Stimulated activated naive CD8-positive, alpha-beta T cell treated with anti-CD3 and anti-CD28 coated beads, Interleukin-15, Interleukin-2, amounts not matched to agents 100 ng/mL and 50 ng/mL, for 24 hours (primary cell): Measurements from ENCODE around the gene LPAR2.
A peak's percentile ranks its signal among the peaks of the same experiment; 100 is the strongest.

Source experiments
- H3K27ac Mint-ChIP-seq: one replicate; pipeline ENCODE4 v1.8.0; 2021; ENCODE audit warnings: mild to moderate bottlenecking, mixed read lengths
- H3K27me3 Mint-ChIP-seq: one replicate; pipeline ENCODE4 v1.8.0; 2021; ENCODE audit warnings: mixed read lengths
- H3K36me3 Mint-ChIP-seq: one replicate; pipeline ENCODE4 v1.8.0; 2021; ENCODE audit warnings: low read depth, mixed read lengths
- H3K4me1 Mint-ChIP-seq: one replicate; pipeline ENCODE4 v1.8.0; 2021; ENCODE audit warnings: low read depth, mixed read lengths
- H3K4me3 Mint-ChIP-seq: one replicate; pipeline ENCODE4 v1.8.0; 2021; ENCODE audit warnings: mild to moderate bottlenecking, mixed read lengths
- H3K9me3 Mint-ChIP-seq: one replicate; pipeline ENCODE4 v1.8.0; 2021; ENCODE audit warnings: mixed read lengths

Gene LPAR2

DNA sequence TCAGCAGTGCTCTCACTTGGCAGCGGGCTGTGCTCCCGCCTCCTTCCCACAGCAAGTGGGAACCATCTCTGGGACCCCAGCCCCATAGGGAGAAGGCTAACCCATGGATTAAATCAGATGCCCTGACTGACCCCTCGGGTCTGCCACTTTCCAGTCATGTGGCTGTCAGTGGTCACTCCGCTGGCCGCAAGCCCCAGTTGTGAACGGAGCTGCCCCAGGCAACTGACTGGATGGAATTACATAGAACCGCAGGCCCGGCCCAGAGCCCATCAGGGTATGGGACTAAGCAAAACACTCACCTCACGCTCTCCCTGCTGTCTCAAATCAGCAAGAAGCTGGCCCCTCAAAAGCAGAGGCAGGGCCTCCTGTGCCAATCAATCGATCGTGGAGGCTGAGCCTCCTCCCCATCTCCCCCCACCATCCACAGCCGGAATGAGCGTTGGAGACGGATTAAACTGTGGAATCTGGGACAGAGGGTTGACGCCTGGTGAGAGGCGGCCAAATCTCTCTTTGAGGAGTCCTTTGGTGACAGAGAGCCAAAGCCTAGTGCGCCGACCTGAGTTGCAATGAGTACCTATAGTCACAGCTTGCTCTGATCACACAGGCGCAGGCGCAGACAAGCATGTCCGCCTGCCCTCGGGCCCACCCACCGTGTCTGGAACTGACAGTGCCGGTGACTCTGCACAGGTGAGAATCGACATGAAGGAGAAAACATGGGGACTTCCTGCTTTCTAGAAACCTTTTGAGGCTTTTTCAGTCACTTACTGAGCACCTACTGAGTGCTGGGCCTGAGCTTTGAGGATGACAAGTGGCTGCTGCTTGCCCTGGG lies 48.3 kb downstream of the LPAR2 start:
- Mint-ChIP-seq H3K9me3 (no peaks in the 10 kb centered on the region), H3K4me1 (no peaks in the 10 kb centered on the region), H3K27me3 (no peaks in the 10 kb centered on the region), H3K36me3 (no peaks in the 10 kb centered on the region), H3K27ac (no peak overlapping the region), H3K4me3 (no peak overlapping the region)

DNA sequence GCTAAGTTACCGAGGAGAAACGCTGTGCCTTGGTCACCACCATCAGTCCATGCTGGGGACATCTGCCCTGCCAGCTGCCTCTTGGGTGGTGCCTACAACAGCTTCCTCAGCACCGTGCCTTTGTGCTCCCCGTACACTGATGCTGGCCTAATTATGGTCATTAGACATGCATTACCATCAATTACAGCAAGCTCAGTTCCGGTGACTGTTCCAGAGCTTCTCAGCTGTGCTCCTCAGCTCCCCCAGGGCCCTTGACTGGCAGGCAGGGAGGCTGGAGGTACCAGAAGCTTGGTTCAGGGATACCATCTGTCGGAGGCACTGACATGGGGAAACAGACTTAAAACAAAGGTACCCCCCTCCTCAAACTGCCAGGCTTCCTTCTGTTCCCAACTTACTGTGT lies 49.8 kb downstream of the LPAR2 start:
- Mint-ChIP-seq H3K4me1 (no peaks in the 10 kb centered on the region), H3K9me3 (no peaks in the 10 kb centered on the region), H3K36me3 (no peaks in the 10 kb centered on the region), H3K4me3 (no peak overlapping the region), H3K27ac (no peak overlapping the region), H3K27me3 (no peaks in the 10 kb centered on the region)

DNA sequence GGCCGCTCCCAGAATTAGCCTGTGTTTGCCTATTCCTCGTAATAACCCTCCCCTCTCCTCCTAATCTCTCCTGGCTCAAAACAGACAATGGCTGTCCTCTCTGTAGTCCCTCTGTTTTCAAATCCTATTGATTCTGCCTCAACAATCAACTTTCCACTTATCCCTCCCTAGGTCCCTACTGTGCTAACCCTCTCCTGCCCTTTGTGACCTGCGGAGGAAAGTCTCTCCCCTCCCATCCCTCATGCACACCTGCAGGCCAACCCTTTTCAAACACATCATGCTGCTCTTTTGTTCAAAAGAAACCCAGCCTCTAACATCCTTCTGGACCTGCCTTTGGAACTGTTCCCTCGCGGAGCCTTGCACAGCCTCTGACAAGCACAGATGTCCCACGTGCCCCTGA lies 52.6 kb downstream of the LPAR2 start:
- Mint-ChIP-seq H3K4me1 (no peaks in the 10 kb centered on the region), H3K4me3 (no peak overlapping the region), H3K27ac (peak overlapping the region; percentile 24), H3K27me3 (no peaks in the 10 kb centered on the region), H3K36me3 (no peaks in the 10 kb centered on the region), H3K9me3 (no peaks in the 10 kb centered on the region)
